ENCODE results near the gene TMEM205. TPM values are rescaled to one million over a fixed set of nuclear protein-coding genes. Genes with fewer than 3 reads are reported as not detected.

The TMEM205 gene
- total and polyA plus RNA-seq, 2 of the 8 experiments (the other 6 are each of a cell fraction or from before 2014, with no cell fraction given), result 73.5 to 423 TPM

GRCh38 chr19:11361037-11361770 lies 15.1 kb upstream of the TMEM205 start:
- Histone ChIP-seq H2BK12ac (ENCODE audit: low read depth, low read length) (peak overlapping the region; percentile 75; the same call in 1 of the 2 replicates), H2AK5ac (ENCODE audit: low read depth, low read length) (no peak overlapping the region), H4K20me1 (replicated peaks in 1 of 2; ENCODE audit: control insufficient read depth in 1 of 2, insufficient read depth in 2 of 2, low read length in 2 of 2) (peaks cover 0 to 2% of the 10 kb centered on the region in 2 experiments), H2BK15ac (ENCODE audit: low read length) (peak overlapping the region; percentile 98; the same call in 1 of the 2 replicates), H2AFZ (ENCODE audit: low read length) (peak overlapping the region; percentile 91; the same call in 1 of the 2 replicates), H2BK120ac (replicated peaks; ENCODE audit: low read depth, low read length) (no peak overlapping the region), H3K4ac (replicated peaks; ENCODE audit: insufficient read length, low read depth, low read length) (no peak overlapping the region), H4K8ac (ENCODE audit: extremely low read depth, insufficient read depth, low read length) (peak overlapping the region; percentile 4; the same call in 1 of the 2 replicates), H3K9ac (replicated peaks in 1 of 4; ENCODE audit: extremely low read depth in 1 of 4, low read depth in 3 of 4, low read length in 3 of 4) (peak overlapping the region in 2 of 4 experiments; percentile 32 to 38; a peak in 3 of 7 replicates), H3K27me3 (replicated peaks in 1 of 4; ENCODE audit: control insufficient read depth in 3 of 4, extremely low read depth in 1 of 4, insufficient read depth in 3 of 4, low read length in 3 of 4) (peaks cover 0 to 11% (median 5%) of the 10 kb centered on the region in 4 experiments; a peak in 3 of 7 replicates), H3K79me1 (ENCODE audit: low read depth, low read length) (no peaks in the 10 kb centered on the region), H3K4me2 (ENCODE audit: insufficient read depth in 1 of 2, low read depth in 2 of 2, low read length in 2 of 2) (peak overlapping the region; percentile 92 to 96), H3K14ac (ENCODE audit: insufficient read length) (no peak overlapping the region), H3K23ac (ENCODE audit: insufficient read length) (no peak overlapping the region), H3K18ac (ENCODE audit: extremely low read depth, low read length) (peak overlapping the region; percentile 79; the same call in 1 of the 2 replicates), H3K56ac (replicated peaks; ENCODE audit: insufficient read length, low read depth, low read length) (no peak overlapping the region), H4K5ac (ENCODE audit: insufficient read length, low read depth, low read length) (no peak overlapping the region), H4K91ac (replicated peaks; ENCODE audit: insufficient read length, low read length) (peak overlapping the region; percentile 25), H3K23me2 (ENCODE audit: low read depth, low read length) (peaks cover 10% of the 10 kb centered on the region; the same call in 1 of the 2 replicates), H3K27ac (ENCODE audit: low read depth, low read length) (0 out of 2 replicates have a peak overlapping the region, but pooled peaks have one; percentile 19), H3K36me3 (ENCODE audit: control insufficient read depth in 2 of 4, insufficient read depth in 4 of 4, low read length in 3 of 4) (no peaks in the 10 kb centered on the region), H3K79me2 (ENCODE audit: control insufficient read depth in 1 of 2, insufficient read depth in 2 of 2, low read length in 2 of 2) (no peaks in the 10 kb centered on the region), H3K9me3 (ENCODE audit: insufficient read depth in 2 of 2, low read depth in 1 of 2, low read length in 1 of 2) (no peaks in the 10 kb centered on the region), H3K4me1 (replicated peaks in 1 of 4; ENCODE audit: control insufficient read depth in 3 of 4, insufficient read depth in 4 of 4, low read length in 3 of 4) (peaks cover 0 to 9% (median 5%) of the 10 kb centered on the region in 4 experiments), H2BK5ac (ENCODE audit: low read depth, low read length) (peak overlapping the region; percentile 87; the same call in 1 of the 2 replicates), H2BK20ac (ENCODE audit: low read length) (no peak overlapping the region), H3K4me3 (ENCODE audit: extremely low read depth in 1 of 4, insufficient read depth in 2 of 4, low read depth in 3 of 4, low read length in 4 of 4) (peak overlapping the region; percentile 46 to 62 (median 56))
- 9% methylated on average over 38 of the region's 43 CpGs; no CpG with 5 or more reads in 1 of the 2 experiments for WGBS, 2 experiments (ENCODE audit: extremely low coverage in 1 of 2, insufficient coverage in 1 of 2, insufficient read length in 1 of 2, insufficient replicate concordance in 2 of 2, low coverage in 1 of 2, low lambda C conversion rate in 2 of 2, missing lambda C conversion rate in 1 of 2)
- FAIRE-seq (peak; percentile 94), DNase-seq (ENCODE audit: low read depth in 1 of 2, low spot score in 2 of 2) (peak in 1 of 2 experiments; percentile 100)
- CTCF ChIA-PET (ENCODE audit: partially characterized antibody), result interaction anchor here (1.1 to 2.8 kb wide), 13 partner anchors 9 to 121 kb away, joined by 3 to 26 read pairs (median 4); partner anchors contain the start of genes CCDC159, EPOR, ODAD3 and PRKCSH
- POLR2A ChIA-PET (ENCODE audit: partially characterized antibody), result interaction anchor here (0.5 to 3.1 kb wide), 15 partner anchors 9 to 272 kb away, joined by 3 to 34 read pairs (median 4); partner anchors contain the start of genes EPOR, LDLR, RGL3 and SWSAP1
- TF ChIP-seq CREB1 (IDR thresholded peaks at IDR 0.05) (0 out of 2 replicates have a peak, but pooled peaks have one; percentile 30), EZH2 (IDR thresholded peaks at IDR 0.05; ENCODE audit: low read depth, low read length, severe bottlenecking) (no peak), TAF1 (IDR thresholded peaks at IDR 0.05; ENCODE audit: low read depth, low read length) (0 out of 2 replicates have a peak, but pooled peaks have one; percentile 19), CBX5 (IDR thresholded peaks at IDR 0.05; ENCODE audit: low read depth, low read length) (no peak), RNF2 (IDR thresholded peaks at IDR 0.05; ENCODE audit: borderline replicate concordance, low read depth, low read length, missing control alignments, poor library complexity, severe bottlenecking) (no peak), SIN3A (conservative IDR thresholded peaks at IDR 0.05 in 1 of 2, IDR thresholded peaks at IDR 0.05 in 1 of 2; ENCODE audit: low read depth in 1 of 2, low read length in 2 of 2) (no peak; a peak in 1 of 4 replicates), CTCF (IDR thresholded peaks at IDR 0.05; ENCODE audit: control extremely low read depth in 1 of 3, insufficient read depth in 1 of 3, low read depth in 1 of 3, low read length in 3 of 3) (peak; percentile 19 to 44 (median 44); a peak in 3 of 4 replicates)
